ENCODE measurements around the gene NHEJ1.

DNA sequence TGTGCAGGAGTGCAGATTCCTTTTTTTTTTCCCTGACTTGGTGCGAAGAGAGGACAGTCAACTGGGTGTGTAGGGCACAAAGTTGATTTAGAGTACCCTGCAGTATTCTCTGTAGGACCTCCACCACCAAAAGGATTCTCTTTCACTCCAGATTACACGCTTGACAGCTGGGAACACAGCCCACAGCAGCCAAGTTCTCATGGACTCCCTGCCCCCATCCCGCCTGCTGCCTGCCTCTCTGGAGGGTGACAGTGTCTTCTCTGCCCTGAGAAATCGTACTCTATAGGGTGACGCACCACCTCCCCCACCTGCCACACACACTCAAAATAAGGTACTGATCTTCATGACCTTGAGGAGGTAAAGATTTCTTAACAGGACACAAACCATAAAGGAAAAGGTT, 73.3 kb downstream of the NHEJ1 start:
- TF ChIP-seq JUN (IDR thresholded peaks at IDR 0.05; ENCODE audit: borderline replicate concordance, insufficient read depth, insufficient read length, low read depth), result no peak
- no peak for TF ChIP-seq POLR2AphosphoS5 (IDR thresholded peaks at IDR 0.05; ENCODE audit: insufficient read depth, low read depth, low read length)
